A549 (cell line): Measurements from ENCODE around the gene XAB2. TPM values are rescaled to one million over a fixed set of nuclear protein-coding genes. Genes with fewer than 3 reads are reported as not detected.

Experiments
- ATAC-seq, 2 experiments: fragments of 200-7000 bp in 1 of 2; fragments of >200 bp in 1 of 2; cut with Nextera tagmentation in 1 of 2; cut with Tn5 transposase in 1 of 2; 3 replicates each; pipeline versions ENCODE4 v1.8.0 to v1.9.1; 2018 to 2020; ENCODE audit warnings: mild to moderate bottlenecking in 1 of 2, moderate library complexity in 1 of 2
- CTCF ChIA-PET: fragments of 300-600 bp; sonication (Branson Sonifier 250); formaldehyde crosslinking; extraction: SDS; loops from one replicate; lab custom pipeline; 2021; ENCODE audit warnings: antibody characterized with exemption, inconsistent platforms; lab: Yijun Ruan, JAX
- POLR2A ChIA-PET: fragments of 350-600 bp; formaldehyde crosslinking; extraction: SDS; loops from one replicate; lab custom pipeline; 2021; ENCODE audit warnings: antibody characterized with exemption, inconsistent platforms; lab: Yijun Ruan, JAX
- DNase-seq, 2 experiments: peaks; one replicate each; pipeline versions ENCODE4 v3.0.0 to v3.0.0-alpha.2; 2011 to 2016; ENCODE audit warnings: low read depth in 1 of 2, low spot score in 1 of 2
- FAIRE-seq: peaks from 2 replicates; lab custom pipeline; 2011; peaks lifted over from hg19 to GRCh38; lab: Jason Lieb, UNC
- H3K27ac ChIP-seq, 2 experiments: fragments of >200 bp; sonication (Bioruptor Twin); formaldehyde crosslinking; 3 replicates each; pipeline ENCODE4 v1.5.1; 2016 to 2017
- H3K4me1 ChIP-seq: fragments of >200 bp; sonication (Bioruptor Twin); formaldehyde crosslinking; 3 replicates; pipeline ENCODE4 v1.6.1; 2016
- H3K4me2 ChIP-seq: fragments of >200 bp; sonication (Bioruptor Twin); formaldehyde crosslinking; 3 replicates; pipeline ENCODE4 v1.6.1; 2016
- H3K4me3 ChIP-seq: fragments of >200 bp; sonication (Bioruptor Twin); formaldehyde crosslinking; 3 replicates; pipeline ENCODE4 v1.5.1; 2016
- H3K9me3 ChIP-seq: fragments of >200 bp; sonication (Bioruptor Twin); formaldehyde crosslinking; 3 replicates; pipeline ENCODE4 v1.6.1; 2016
- CBX2 ChIP-seq: fragments of 200-600 bp; sonication (generic); IDR thresholded peaks from 2 replicates; pipeline ENCODE4 v1.6.1; 2016; ENCODE audit warnings: low read depth, mild to moderate bottlenecking, borderline replicate concordance
- EHF ChIP-seq: fragments of 250-450 bp; sonication (Bioruptor Pico); IDR thresholded peaks from 2 replicates; pipeline ENCODE4 v1.5.0; 2020; ENCODE audit warnings: mild to moderate bottlenecking
- ESRRA ChIP-seq: fragments of 150-350 bp; IDR thresholded peaks from 2 replicates; pipeline ENCODE4 v1.6.1; 2014; ENCODE audit warnings: mild to moderate bottlenecking, low read length, borderline replicate concordance
- FOSL2 ChIP-seq, 2 experiments: fragments of 450-650 bp in 1 of 2; fragments of >200 bp in 1 of 2; sonication (Bioruptor Twin) in 1 of 2; formaldehyde crosslinking; IDR thresholded peaks; 2 replicates each; pipeline versions ENCODE4 v1.5.0 to v1.6.1; 2016 to 2020; ENCODE audit warnings: mild to moderate bottlenecking in 1 of 2, moderate library complexity in 1 of 2
- FOXS1 ChIP-seq: fragments of 250-450 bp; sonication (Bioruptor Pico); IDR thresholded peaks from 2 replicates; pipeline ENCODE4 v1.5.0; 2020; ENCODE audit warnings: mild to moderate bottlenecking, moderate library complexity
- HOXB13 ChIP-seq: fragments of 250-450 bp; sonication (Bioruptor Pico); IDR thresholded peaks from 2 replicates; pipeline ENCODE4 v1.5.0; 2020; ENCODE audit warnings: low read depth, mild to moderate bottlenecking, moderate library complexity
- HOXB5 ChIP-seq: fragments of 250-450 bp; sonication (Bioruptor Pico); IDR thresholded peaks from 2 replicates; pipeline ENCODE4 v1.5.0; 2020; ENCODE audit warnings: mild to moderate bottlenecking, moderate library complexity
- JUN ChIP-seq, 2 experiments: fragments of >200 bp; sonication (Bioruptor Twin); formaldehyde crosslinking; IDR thresholded peaks; 2 replicates in 1 of 2; 3 replicates in 1 of 2; pipeline ENCODE4 v1.6.1; 2016 to 2017
- JUNB ChIP-seq: fragments of >200 bp; sonication (Bioruptor Twin); formaldehyde crosslinking; IDR thresholded peaks from 2 replicates; pipeline ENCODE4 v1.6.1; 2016
- MAFK ChIP-seq: fragments of 450-650 bp; IDR thresholded peaks from 2 replicates; pipeline ENCODE4 v1.6.1; 2014; ENCODE audit not compliant: partially characterized antibody
- POLR2A ChIP-seq: IDR thresholded peaks from 2 replicates; pipeline ENCODE4 v1.6.1; 2012; ENCODE audit warnings: mild to moderate bottlenecking, low read length
- POLR2AphosphoS2 ChIP-seq: conservative IDR thresholded peaks from 2 replicates; pipeline ENCODE4 v1.6.1; 2012; ENCODE audit warnings: low read length, improper control_type of control experiment, inconsistent platforms
- RAD21 ChIP-seq, 2 experiments: fragments of >200 bp in 1 of 2; sonication (Bioruptor Twin) in 1 of 2; formaldehyde crosslinking in 1 of 2; IDR thresholded peaks in 1 of 2; conservative IDR thresholded peaks in 1 of 2; 2 replicates in 1 of 2; 3 replicates in 1 of 2; pipeline ENCODE4 v1.6.1; 2012 to 2018; ENCODE audit warnings: inconsistent platforms in 1 of 2
- RARB ChIP-seq: fragments of 250-450 bp; sonication (Bioruptor Pico); IDR thresholded peaks from 2 replicates; pipeline ENCODE4 v1.8.0; 2021; ENCODE audit warnings: mild to moderate bottlenecking, moderate library complexity
- RFX5 ChIP-seq: fragments of 450-650 bp; IDR thresholded peaks from 2 replicates; pipeline ENCODE4 v1.7.1; 2014; ENCODE audit warnings: antibody characterized with exemption, mild to moderate bottlenecking, moderate library complexity
- ZFP36 ChIP-seq: fragments of 450-650 bp; IDR thresholded peaks from 2 replicates; pipeline ENCODE4 v1.6.1; 2014; ENCODE audit warnings: borderline replicate concordance; ENCODE audit not compliant: partially characterized antibody
- ZNF302 ChIP-seq: fragments of 250-450 bp; sonication (Bioruptor Pico); IDR thresholded peaks from 2 replicates; pipeline ENCODE4 v1.9.0; 2021; ENCODE audit warnings: inconsistent platforms, mild to moderate bottlenecking, moderate library complexity
- ZSCAN20 ChIP-seq: fragments of 250-450 bp; sonication (Bioruptor Pico); IDR thresholded peaks from 2 replicates; pipeline ENCODE4 v1.8.0; 2022; ENCODE audit warnings: mild to moderate bottlenecking, moderate library complexity
- WGBS: methylation state at CpG from one replicate; pipeline ENCODE4 v1.1.6; 2017; ENCODE audit errors: missing lambda C conversion rate; 5-methylcytosine and 5-hydroxymethylcytosine counted together
- polyA plus RNA-seq, 4 experiments: library from polyadenylated mRNA; depleted of rRNA in 3 of 4; stranded (reverse); fragments of >200 nt; fragmentation: RNase III in 1 of 4; extraction: RNeasy Plus Mini Kit Qiagen cat#74134 plus additional on column Dnase treatment in 1 of 4; gene quantifications; 2 replicates in 3 of 4; 3 replicates in 1 of 4; pipeline ENCODE4 v1.2.3, GENCODE V29; 2011 to 2017
- TF ChIP-seq, protein P1 (sequence below): IDR thresholded peaks from 2 replicates; pipeline ENCODE4 v1.6.1; 2012
- TF ChIP-seq, protein P2 (sequence below): fragments of 150-350 bp; IDR thresholded peaks from 2 replicates; pipeline ENCODE4 v1.6.1; 2014; ENCODE audit warnings: low read depth, mild to moderate bottlenecking, low read length
- TF ChIP-seq, protein P3 (sequence below): fragments of >200 bp; sonication (Bioruptor Twin); formaldehyde crosslinking; IDR thresholded peaks from 2 replicates; pipeline ENCODE4 v1.6.1; 2016
- TF ChIP-seq, protein P4 (sequence below): fragments of 250-450 bp; sonication (Bioruptor Pico); IDR thresholded peaks from 2 replicates; pipeline ENCODE4 v1.5.0; 2021; ENCODE audit warnings: mild to moderate bottlenecking, moderate library complexity, borderline replicate concordance

XAB2 gene
- polyA plus RNA-seq, 2 of the 4 experiments (the other 2 are of a cell fraction) = 15.0 to 21.2 TPM

DNA sequence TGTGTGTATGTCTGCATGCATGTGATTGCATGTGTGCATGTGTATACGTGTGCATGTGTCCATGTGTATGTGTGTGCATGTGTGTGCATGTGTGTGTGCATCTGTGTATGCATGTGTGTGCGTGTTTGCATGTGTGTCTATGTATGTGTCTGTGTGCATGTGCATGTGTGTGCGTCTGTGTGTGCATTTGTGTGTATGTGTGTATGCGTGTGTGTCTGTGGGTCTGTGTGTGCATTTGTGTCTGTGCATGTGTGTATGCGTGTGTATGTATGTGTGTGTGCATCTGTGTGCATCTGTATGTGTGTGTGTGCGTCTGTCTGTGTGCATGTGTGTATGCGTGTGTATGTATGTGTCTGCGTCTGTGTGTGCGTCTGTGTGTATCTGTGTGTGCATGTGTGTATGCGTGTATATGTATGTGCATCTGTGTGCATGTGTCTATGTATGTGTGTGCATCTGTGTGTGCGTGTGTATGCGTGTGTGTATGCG is 10.6 kb upstream of the XAB2 start:
- no peak for TF ChIP-seq RFX5
- TF ChIP-seq JUNB = no peak
- TF ChIP-seq FOSL2 (IDR thresholded peaks at IDR 0.05) = no peak
- TF ChIP-seq FOSL2 (CRISPR knock-in tag; IDR thresholded peaks at IDR 0.05) = no peak
- TF ChIP-seq ZSCAN20 (CRISPR knock-in tag) = no peak
- no peak for TF ChIP-seq POLR2A
- no peak for TF ChIP-seq CBX2
- no peak for TF ChIP-seq ZFP36
- TF ChIP-seq, protein P1, sequence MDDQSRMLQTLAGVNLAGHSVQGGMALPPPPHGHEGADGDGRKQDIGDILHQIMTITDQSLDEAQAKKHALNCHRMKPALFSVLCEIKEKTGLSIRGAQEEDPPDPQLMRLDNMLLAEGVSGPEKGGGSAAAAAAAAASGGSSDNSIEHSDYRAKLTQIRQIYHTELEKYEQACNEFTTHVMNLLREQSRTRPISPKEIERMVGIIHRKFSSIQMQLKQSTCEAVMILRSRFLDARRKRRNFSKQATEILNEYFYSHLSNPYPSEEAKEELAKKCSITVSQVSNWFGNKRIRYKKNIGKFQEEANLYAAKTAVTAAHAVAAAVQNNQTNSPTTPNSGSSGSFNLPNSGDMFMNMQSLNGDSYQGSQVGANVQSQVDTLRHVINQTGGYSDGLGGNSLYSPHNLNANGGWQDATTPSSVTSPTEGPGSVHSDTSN = no peak
- no peak for TF ChIP-seq ESRRA
- no peak for TF ChIP-seq RAD21 (conservative IDR thresholded peaks at IDR 0.05 in 1 of 2, IDR thresholded peaks at IDR 0.05 in 1 of 2)
- no peak for TF ChIP-seq EHF (CRISPR knock-in tag)
- TF ChIP-seq, protein P2, sequence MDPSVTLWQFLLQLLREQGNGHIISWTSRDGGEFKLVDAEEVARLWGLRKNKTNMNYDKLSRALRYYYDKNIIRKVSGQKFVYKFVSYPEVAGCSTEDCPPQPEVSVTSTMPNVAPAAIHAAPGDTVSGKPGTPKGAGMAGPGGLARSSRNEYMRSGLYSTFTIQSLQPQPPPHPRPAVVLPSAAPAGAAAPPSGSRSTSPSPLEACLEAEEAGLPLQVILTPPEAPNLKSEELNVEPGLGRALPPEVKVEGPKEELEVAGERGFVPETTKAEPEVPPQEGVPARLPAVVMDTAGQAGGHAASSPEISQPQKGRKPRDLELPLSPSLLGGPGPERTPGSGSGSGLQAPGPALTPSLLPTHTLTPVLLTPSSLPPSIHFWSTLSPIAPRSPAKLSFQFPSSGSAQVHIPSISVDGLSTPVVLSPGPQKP = no peak
- TF ChIP-seq, protein P3, sequence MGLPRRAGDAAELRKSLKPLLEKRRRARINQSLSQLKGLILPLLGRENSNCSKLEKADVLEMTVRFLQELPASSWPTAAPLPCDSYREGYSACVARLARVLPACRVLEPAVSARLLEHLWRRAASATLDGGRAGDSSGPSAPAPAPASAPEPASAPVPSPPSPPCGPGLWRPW = no peak
- no peak for TF ChIP-seq POLR2AphosphoS2
- TF ChIP-seq FOXS1 (CRISPR knock-in tag) = no peak
- TF ChIP-seq JUN (IDR thresholded peaks at IDR 0.05) = no peak
- TF ChIP-seq HOXB5 (CRISPR knock-in tag) = no peak
- TF ChIP-seq ZNF302 (CRISPR knock-in tag) = no peak
- TF ChIP-seq RARB (CRISPR knock-in tag) = no peak
- TF ChIP-seq MAFK = no peak
- no peak for FAIRE-seq
- no peak for ATAC-seq
- H3K4me2 ChIP-seq = no peak overlapping the region
- CTCF ChIA-PET = no interaction called here
- no peaks in the 10 kb centered on the region for H3K4me1 ChIP-seq
- H3K27ac ChIP-seq = no peak overlapping the region
- H3K4me3 ChIP-seq = no peak overlapping the region
- no peaks in the 10 kb centered on the region for H3K9me3 ChIP-seq
- DNase-seq = no peak
- POLR2A ChIA-PET = no interaction called here
- WGBS = 88% methylated on average over 13 of the region's 13 CpGs

DNA sequence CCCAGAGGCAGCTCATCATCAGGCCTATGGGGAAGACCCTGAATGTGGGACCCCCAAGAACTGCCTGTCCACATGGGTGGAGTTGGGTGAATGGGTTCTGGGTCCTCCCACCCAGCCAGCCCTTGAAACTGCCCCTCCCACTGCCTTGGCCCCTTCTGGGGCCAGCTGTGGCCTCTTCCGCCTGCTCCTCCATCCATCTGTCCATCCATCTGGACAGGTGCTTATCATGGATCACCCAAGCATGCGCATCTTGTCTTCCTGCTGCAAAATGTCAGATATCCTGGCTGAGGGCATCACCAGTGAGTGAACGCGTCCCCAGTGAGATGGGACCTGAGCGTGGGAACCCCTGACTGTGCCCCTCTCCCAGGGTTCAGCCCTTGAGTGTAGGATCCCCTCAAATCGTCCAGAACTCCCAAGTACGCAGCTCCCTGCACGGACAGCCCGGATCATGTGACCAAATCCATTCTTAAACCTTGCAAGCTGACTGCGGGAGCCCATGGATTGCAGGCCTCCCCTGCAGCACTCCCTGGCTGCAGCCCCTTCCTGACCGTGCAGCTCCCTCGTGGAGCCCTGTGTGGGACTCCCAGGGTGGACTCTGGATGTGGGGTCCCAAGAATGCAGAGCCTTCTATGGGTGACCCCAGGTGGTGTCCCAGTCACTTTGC is 9.6 kb upstream of the XAB2 start:
- H3K4me1 ChIP-seq = no peaks in the 10 kb centered on the region
- no peaks in the 10 kb centered on the region for H3K9me3 ChIP-seq
- DNase-seq = no peak
- 94% methylated on average over 9 of the region's 12 CpGs for WGBS
- ATAC-seq = no peak
- no peak for FAIRE-seq
- H3K27ac ChIP-seq = no peak overlapping the region
- TF ChIP-seq, protein P4, sequence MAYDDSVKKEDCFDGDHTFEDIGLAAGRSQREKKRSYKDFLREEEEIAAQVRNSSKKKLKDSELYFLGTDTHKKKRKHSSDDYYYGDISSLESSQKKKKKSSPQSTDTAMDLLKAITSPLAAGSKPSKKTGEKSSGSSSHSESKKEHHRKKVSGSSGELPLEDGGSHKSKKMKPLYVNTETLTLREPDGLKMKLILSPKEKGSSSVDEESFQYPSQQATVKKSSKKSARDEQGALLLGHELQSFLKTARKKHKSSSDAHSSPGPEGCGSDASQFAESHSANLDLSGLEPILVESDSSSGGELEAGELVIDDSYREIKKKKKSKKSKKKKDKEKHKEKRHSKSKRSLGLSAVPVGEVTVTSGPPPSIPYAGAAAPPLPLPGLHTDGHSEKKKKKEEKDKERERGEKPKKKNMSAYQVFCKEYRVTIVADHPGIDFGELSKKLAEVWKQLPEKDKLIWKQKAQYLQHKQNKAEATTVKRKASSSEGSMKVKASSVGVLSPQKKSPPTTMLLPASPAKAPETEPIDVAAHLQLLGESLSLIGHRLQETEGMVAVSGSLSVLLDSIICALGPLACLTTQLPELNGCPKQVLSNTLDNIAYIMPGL (CRISPR knock-in tag) = no peak
- TF ChIP-seq HOXB13 = no peak
- CTCF ChIA-PET = interaction anchor here (0.6 to 1.5 kb wide), 4 partner anchors 13 to 500 kb away, joined by 3 to 7 read pairs (median 4); no protein-coding TSS in a partner anchor
- POLR2A ChIA-PET = no interaction called here
- H3K4me2 ChIP-seq = no peak overlapping the region
- no peak overlapping the region for H3K4me3 ChIP-seq
